Activated CD4-positive, alpha-beta T cell treated with anti-CD3 and anti-CD28 coated beads, Interleukin-2, amount 50 U/mL, for 24 hours (primary cell): ENCODE measurements around the gene TUBA4B.
"Not testable (repeated sequence)": the region's sequence is repeated elsewhere in the genome, so short reads cannot be mapped to it uniquely, and the experiment has no call there.

Experiments used
- DNase-seq, 2 donors: peaks; one replicate each; pipeline ENCODE4 v3.0.0-alpha.2; 2020; ENCODE audit warnings: low read depth in 1 of 2, low spot score in 1 of 2

The TUBA4B gene

DNA sequence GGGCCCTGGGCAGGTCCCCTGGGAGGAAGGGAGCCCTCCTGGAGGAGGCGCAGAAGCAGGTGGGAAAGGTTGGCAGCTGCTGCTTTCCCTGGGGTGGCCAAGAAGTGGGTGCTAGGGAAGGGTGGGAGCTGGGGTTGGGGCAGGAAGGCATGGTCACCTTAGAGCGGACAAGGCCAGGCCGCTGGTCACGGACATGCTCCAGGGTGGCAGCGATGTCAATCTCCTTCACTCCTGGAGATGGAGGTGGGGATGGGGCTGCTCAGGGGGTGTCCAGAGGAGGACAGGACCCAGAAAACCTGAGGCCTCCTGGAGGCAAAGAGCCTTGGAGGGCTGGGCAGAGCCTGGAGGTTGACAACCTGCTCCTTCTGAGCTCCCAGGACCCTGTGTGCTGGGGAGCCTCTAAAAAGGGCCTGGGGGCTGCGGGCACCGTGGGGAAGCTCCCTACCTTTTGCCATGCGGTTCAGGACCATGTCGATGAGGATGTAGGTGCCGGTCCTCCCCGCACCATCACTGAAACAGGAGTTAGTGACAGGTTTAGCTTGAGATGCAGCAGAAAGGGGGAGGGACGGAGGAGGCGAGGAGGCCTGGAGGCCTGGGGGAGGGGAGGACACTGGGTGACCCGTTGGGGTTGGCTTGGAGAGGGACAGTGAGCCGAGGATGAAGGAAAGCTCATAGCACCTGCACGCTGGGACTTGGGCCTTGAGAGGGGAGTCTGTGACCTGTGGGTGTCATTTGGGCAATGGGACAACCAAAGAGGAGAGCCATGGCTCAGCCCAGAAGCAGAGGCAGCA lies 37.5 kb downstream of the TUBA4B start:
- DNase-seq = no peak

DNA sequence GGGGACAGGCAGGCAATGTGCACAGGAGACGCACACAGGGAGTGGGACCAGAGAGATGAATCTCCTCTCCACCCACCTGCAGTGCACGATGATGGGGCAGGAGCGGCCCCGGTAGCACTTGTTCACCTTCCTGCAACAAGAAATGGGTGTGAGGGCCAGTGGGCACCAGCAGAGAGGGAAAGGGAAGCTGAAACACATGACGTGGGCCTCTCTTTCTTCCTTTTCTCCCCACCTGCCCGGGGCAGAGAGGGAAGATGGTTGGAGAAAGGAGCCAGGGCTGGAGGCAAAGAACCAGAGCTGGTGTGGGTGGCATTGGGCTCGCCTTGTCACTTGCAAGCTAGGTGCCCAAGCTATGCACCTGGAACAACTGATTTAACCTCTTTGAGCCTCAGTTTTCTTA lies 38.4 kb downstream of the TUBA4B start:
- no peak for DNase-seq

DNA sequence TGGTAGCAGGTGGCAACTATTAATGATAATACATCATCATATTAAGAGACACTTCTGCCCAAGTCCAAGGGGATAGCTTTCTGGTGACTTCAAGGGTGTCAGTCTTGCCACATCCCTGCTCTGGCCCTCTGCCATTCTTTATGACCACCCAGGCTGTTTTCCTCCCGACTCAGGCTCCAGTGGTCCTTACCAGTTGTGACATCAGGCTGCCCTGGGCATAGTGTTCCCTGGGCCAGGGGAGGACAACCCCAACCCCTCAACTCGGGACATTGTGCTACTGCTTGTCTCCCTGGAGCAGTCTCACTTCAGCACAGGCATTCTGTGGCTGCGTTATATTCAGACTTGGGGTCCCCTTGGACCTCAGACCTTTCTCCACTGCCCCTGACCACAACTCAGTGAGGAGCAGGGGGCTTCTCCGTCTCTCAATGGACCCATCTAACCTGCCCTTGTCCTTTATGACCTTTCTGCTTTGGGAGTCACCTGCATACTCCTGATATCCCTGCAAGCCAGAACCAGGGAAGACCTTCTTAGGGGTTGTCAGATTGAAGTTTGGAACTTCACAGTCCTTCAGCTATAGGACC lies 39.0 kb downstream of the TUBA4B start:
- no peak for DNase-seq

GRCh38 chr2:219292616-219293015 lies 39.6 kb downstream of the TUBA4B start:
- no peak for DNase-seq

- no peak for DNase-seq
These were observed 40.7 kb downstream of the TUBA4B start for GRCh38 chr2:219293736-219294231.

- DNase-seq = peak; percentile 81 to 84
These were observed 41.6 kb downstream of the TUBA4B start for GRCh38 chr2:219294356-219295351.

- DNase-seq = no peak
These were observed 43.1 kb downstream of the TUBA4B start for GRCh38 chr2:219296142-219296541.

- DNase-seq = no peak
These were observed 43.8 kb downstream of the TUBA4B start for GRCh38 chr2:219296631-219297391.

- DNase-seq = no peak
These were observed 44.9 kb downstream of the TUBA4B start for GRCh38 chr2:219297766-219298456.

GRCh38 chr2:219298759-219299371 lies 45.8 kb downstream of the TUBA4B start:
- DNase-seq = peak; percentile 88 to 89

GRCh38 chr2:219299372-219299760 lies 46.3 kb downstream of the TUBA4B start:
- DNase-seq = no peak

GRCh38 chr2:219300022-219300421 lies 47.0 kb downstream of the TUBA4B start:
- no peak for DNase-seq

DNA sequence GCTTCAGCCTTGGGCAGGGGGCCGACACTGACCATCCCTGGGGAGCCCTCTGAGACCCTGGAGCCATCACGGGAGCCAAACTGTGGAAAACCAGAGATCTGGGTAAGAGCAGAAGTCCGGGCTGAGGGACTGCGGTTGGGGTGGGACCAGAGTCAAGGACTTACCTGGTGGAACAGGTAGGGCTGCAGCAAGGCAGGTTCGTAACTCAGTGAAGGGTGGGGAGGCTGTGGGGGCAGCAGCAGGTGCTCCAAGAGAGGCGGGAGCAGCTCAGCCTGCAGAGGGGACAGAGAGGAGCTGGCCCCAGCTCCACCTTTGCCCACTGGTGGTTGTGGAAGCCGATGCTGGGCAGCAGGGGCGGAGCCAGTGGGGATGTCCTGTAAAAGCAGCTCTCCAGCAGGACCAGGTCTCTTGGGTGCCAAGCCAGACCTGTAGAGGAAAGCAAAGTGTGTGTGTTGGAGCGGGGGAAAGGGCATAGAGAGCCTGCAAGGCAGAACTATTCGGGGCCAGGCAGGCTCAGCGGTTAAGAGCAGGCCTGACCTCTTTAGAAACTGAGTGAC lies 49.4 kb downstream of the TUBA4B start:
- DNase-seq = no peak

- no peak for DNase-seq
These were observed 51.2 kb downstream of the TUBA4B start for GRCh38 chr2:219304223-219304622.

DNA sequence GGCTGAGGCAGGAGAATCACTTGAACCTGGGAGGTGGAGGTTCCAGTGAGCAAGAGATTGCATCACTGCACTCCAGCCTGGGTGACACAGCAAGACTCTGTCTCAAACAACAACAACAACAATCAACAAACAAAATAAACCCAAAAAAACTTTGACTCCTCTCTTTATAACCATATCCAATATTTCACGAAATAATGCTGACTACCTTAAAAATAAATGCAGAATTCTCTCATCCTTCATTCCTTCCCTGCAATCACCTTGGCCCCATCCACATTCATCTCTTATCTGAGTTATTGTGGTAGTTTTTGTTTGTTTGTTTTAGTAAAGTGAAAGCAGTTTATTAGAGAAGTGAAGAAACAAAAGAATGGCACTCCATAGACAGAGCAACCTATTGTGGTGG lies 53.0 kb downstream of the TUBA4B start:
- DNase-seq = no peak

GRCh38 chr2:219308142-219309101 lies 55.4 kb downstream of the TUBA4B start:
- peak; percentile 38 to 40 for DNase-seq

DNA sequence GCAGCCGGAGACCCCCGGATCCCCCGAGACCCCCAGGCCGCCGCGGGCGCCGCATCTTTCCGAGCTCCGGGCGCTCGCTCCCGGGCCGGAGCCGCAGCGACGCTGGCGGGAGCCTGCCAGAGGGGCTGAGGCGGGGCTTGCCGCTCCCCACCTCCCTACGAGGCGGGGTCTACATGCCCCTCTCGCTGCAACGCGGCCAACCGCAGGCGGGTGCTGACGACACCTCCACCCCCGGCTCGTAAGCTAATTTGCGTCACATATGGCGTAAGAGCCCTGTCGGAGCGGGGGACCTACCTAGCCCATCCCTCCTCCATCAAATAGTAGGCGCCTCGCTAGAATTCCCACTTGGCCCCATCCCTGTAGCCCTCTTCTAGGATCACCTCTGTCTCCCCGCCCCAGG lies 56.2 kb downstream of the TUBA4B start, which contains the start of gene PTPRN:
Gene PTPRN, minus strand, starts transcription at position 124 of the 400 bp plus-strand sequence. Its CDS starts 69 bp downstream, at position 55.
- no peak for DNase-seq

GRCh38 chr2:219312683-219313263 lies 59.7 kb downstream of the TUBA4B start:
- DNase-seq = not testable (repeated sequence)
